GM12872 (cell line): ENCODE results near the gene CLIP1.

ENCODE experiments used
- TF ChIP-seq, protein P1 (sequence below): IDR thresholded peaks from 3 replicates; pipeline ENCODE4 v1.5.1; 2011; ENCODE audit warnings: low read depth, mild to moderate bottlenecking, low read length, moderate library complexity; ENCODE audit not compliant: insufficient read depth

CLIP1 gene

DNA sequence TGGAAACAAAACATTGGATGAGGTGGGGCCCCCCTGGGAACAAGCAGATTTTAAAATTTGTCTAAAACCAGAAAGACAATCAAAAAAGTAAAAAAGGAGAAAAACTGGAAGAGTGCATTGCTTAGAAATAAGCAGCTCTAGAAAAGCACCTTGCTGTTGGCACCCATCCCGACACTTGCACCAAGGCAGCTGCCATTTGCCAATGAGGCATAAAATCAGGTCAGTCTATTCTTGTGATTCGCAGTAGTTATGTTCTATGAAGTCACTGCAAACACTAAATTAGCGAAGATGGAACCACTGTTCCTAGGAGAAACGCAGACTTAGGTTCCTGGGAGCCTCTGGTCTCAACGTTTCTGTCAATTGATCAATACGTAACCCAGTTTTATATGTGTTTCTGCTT is 172.4 kb downstream of the CLIP1 start:
- TF ChIP-seq, protein P1, sequence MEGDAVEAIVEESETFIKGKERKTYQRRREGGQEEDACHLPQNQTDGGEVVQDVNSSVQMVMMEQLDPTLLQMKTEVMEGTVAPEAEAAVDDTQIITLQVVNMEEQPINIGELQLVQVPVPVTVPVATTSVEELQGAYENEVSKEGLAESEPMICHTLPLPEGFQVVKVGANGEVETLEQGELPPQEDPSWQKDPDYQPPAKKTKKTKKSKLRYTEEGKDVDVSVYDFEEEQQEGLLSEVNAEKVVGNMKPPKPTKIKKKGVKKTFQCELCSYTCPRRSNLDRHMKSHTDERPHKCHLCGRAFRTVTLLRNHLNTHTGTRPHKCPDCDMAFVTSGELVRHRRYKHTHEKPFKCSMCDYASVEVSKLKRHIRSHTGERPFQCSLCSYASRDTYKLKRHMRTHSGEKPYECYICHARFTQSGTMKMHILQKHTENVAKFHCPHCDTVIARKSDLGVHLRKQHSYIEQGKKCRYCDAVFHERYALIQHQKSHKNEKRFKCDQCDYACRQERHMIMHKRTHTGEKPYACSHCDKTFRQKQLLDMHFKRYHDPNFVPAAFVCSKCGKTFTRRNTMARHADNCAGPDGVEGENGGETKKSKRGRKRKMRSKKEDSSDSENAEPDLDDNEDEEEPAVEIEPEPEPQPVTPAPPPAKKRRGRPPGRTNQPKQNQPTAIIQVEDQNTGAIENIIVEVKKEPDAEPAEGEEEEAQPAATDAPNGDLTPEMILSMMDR, result no peak

DNA sequence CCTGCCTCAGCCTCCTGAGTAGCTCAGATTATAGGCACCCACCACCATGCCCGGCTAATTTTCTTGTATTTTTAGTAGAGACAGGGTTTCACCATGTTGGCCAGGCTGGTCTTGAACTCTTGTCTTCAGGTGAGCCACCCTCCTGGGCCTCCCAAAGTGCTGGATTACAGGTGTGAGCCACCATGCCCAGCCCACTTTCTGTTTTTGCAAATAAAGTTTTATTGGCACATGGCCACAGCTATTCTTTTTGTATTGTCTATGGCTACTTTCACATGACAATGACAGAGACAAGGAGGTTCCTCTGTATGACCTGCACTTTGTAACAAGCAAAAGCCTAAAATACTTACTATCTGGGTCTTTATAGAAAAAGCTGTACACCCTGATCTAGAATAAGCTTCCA is 176.9 kb downstream of the CLIP1 start:
- TF ChIP-seq, protein P1, result no peak

DNA sequence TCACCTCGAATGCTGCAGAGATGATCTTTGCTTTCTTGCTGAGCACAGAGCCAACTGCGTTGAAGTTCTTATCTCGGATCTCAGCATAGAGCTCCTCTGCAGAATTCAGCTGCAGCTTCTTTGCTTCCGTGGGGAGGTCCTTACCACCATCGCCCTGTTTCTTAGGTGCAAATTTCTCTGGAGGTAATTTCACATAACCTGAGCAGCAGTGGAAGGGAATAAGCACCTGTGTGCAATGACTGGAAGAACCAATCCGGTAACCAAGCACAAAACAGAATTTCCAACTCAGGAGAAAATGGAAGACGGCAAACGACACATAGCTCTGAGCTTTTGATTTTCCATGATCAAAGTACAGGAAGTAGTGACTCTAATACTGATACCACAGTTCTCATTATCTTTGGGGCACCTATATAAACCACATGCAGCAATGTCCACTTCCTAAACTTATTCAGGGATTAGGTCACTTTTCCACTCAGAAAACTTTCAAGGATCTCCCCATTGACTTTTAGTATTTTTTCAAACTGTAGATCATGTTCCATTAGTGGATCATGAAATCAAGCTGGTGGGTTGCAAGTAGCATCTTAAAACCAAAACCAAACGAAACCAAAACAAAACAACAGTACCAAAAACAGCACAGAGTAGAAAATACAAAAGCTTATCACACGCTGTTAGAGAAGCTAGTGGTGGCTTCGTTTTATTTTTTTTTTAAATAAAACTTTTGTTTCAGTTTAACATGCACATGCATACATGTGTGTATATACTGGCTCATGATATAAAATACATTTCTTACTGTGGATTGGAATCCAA is 177.7 kb downstream of the CLIP1 start:
- TF ChIP-seq, protein P1, result no peak

DNA sequence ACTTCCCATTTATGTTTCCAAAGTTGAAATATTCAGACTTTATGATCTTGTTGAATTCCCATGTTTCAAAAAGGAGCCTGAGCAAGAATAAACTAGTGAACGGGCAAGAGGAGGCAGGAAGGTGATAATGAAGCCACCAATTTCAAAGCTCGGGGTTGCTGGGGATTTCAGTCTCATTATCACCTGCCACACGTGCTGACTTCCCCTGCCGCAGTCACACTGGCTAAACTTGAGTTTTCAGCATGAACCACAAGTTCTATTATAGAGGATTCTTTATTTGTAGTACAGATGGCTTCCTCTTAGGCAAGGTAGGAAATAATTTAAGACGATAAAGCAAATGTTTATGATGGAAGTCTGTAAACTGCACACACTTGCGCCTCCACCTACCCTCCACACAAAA is 178.5 kb downstream of the CLIP1 start:
- TF ChIP-seq, protein P1, result no peak

DNA sequence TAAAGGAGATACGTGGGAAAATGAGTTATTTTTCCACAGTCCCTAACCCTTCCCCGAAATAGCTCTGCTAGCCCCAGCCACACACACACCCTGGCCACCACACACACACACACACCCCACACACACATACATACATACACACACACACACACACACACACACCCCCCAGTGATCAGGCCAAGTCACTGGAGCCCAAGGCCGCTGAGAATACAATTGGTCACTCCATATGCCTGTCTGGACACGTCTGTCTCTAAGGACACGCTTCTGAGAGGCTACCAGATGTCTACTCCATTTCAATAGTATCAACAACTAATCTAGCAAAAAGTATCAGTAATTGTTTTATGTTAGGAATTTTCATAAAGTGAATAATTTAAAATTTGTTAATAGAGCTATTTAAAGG is 183.6 kb downstream of the CLIP1 start:
- TF ChIP-seq, protein P1, result no peak

DNA sequence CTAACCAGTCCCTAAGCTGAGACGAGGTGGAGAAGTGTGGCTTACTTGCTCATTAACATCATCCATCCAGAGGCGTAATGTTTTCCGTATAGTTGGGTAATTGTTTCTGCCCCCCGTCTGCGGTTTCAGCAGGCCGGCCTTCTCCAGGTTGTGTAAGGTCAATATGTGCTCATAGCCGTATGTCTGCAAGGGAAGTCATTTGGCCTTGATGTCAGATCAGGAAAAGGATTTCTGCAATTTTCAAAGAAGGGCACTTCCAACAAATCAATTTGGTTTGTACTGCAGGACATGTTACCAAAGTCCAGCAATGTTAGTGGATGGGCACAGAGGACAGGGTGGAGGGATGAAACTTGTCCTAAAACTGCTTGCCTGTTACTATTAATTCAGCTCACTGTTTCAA is 186.7 kb downstream of the CLIP1 start:
- TF ChIP-seq, protein P1, result no peak

DNA sequence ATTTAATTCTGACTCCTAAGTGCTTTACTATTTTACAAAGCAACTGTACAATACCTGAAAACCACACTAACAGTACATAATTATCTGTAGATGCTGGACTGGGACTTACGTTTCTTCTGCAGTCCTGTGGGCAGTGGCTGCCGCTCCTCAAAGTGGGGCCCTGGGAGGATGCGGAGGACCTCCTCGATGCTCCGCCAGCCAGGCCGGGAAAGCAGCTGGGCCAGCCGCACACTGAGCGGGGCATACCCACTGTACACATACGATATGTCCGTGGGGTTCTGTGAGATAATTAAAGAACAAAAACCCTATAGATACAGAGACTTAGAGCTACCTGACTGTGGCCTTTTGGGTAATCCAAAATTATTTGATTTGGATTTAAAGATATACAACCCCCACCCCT is 189.8 kb downstream of the CLIP1 start:
- TF ChIP-seq, protein P1, result no peak
